Endometrial microvascular endothelial cells (primary cell): ENCODE data around the gene CMBL. TPM values are rescaled to one million over a fixed set of nuclear protein-coding genes. Genes with fewer than 3 reads are reported as not detected.

ENCODE experiments used
- in situ Hi-C: cut with HindIII; loops from 2 replicates; pipeline ENCODE4 v1.10.0; 2017; ENCODE audit warnings: low sequenced_read_pairs, low pct_unique_long_range_greater_than_20kb; ENCODE audit errors: inconsistent ontology term
- total RNA-seq: library from RNA; depleted of rRNA; stranded (reverse); fragments of >200 nt; gene quantifications from one replicate; pipeline ENCODE4 v1.2.3, GENCODE V29; 2015; ENCODE audit errors: inconsistent ontology term

CMBL gene
- total RNA-seq, 1 donor from 2014 or later, result 4.0 TPM

DNA sequence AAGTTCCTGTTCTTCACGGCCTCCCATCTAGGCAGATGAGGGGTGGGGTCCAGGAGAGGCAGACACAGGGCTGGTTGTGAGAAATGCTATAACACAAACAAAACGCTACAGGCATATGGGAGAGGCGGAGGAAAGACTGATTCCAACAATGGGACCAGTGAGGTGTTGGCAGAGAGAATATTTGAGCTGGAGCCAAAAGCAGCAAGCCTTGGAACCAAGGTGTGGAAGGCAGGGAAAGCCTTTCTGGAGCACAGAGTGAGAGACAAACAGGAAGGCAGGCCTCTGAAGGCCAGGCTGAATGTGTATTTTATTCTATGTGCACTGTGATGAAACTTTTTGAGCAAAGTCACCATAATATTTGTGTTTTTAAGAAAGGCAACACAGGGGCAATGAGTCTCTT lies 60.9 kb downstream of the CMBL start:
- in situ Hi-C loops, result no loop called here

DNA sequence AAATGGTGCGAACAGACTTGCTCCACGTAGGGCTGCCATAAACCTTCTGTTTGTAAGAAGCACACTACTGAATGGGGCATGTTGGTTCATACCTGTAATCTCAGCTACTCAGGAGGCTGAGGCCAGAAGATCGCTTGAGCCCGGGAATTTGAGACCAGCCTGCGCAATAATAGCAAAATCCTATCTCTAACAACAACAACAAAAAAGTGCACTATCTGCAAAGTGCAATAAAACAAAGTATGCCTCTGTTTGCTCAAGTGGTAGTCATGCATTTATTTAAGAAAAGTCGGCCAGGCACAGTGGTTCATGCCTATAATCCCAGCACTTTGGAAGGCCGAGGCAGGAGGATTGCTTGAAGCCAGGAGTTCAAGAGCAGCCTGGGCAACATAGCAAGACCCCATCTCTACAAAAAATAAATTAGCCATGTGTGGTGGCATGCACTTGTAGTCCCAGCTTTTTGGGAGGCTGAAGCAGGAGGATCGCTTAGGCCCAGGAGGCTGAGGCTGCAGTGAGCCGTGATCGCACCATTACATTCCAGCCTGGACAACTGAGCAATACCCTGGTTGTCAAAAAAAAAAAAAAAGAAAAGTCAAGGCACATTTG lies 63.3 kb downstream of the CMBL start:
- in situ Hi-C loops, result no loop called here

DNA sequence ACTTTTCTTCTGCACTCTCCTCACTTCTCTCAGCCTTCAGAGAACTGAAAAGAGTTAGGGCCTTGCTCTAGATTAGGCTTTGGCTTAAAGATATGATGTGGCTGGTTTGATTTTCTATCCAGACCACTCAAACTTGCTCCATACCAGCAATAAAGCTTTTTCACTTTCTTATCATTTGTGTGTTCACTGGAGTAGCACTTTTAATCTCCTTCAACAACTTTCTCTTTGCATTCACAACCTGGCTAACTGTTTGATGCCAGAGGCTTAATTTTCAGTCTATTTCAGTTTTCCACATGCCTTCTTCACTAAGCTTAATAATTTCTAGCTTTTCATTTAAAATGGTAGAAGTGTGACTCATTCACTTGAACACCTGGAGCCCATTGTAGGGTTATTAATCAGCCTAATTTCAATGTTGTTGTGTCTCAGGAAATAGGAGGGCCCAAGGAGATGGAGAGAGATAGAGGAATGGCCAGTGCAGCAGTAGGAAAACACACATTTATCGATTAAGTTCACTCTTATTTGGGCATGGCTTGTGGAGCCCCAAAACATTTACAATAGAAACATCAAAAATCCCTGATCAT lies 64.0 kb downstream of the CMBL start:
- in situ Hi-C loops, result no loop called here

DNA sequence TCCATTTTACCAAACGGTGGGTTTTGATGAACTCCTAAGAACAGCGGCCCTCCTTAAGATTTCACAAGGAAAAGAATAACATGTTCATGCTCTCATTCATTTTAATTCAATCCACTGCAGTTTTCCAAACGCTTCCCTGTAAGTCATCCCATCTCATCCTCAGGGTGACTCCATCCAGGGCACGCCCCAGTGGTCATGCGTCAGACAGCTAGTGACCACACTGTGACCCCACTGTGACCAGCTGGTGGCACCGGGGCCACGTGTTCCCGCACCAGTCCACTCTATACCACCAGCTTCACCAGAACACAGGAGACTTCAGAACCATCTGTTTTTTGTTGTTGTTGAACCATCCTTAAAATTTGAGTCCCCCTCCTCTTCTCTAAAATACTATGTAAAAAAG lies 72.4 kb downstream of the CMBL start:
- in situ Hi-C loops, result no loop called here

DNA sequence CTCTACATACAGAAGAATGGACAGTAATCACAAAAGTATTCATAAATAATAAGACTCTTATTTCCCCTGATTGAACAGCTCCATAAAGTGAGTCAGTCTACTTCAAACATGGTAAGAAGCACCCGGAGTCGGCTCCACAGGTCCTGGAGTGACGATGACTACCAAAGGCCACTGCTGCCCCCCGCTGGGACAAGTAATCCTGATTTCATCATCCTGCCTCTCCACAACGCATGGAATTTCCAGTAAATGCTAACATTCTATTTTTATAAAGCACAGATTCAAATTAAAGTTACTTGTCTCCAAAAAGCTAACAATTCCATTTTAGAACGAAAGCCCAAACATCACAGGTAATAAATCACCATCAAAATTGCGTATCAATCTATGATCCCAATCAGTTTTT lies 74.2 kb downstream of the CMBL start:
- in situ Hi-C loops, result no loop called here

DNA sequence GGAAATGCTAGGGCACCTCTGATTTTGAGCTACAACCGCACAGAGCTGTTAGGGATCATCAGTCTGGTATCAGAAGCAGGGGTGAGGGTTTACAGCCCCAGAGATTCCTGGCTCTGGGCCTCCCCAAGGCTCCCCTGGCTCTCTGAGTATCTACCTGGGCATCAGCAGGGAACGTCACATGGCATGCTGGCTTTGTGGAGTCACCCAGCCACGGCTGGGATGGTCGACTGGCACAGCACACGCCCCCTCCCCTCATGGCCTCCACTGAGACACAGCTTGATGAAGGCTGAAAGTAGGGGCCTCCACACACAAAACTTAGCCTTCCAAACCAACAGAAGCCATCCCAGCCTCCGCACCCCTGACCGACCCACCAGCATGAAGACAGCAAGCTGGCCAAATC lies 74.7 kb downstream of the CMBL start:
- in situ Hi-C loops, result no loop called here

DNA sequence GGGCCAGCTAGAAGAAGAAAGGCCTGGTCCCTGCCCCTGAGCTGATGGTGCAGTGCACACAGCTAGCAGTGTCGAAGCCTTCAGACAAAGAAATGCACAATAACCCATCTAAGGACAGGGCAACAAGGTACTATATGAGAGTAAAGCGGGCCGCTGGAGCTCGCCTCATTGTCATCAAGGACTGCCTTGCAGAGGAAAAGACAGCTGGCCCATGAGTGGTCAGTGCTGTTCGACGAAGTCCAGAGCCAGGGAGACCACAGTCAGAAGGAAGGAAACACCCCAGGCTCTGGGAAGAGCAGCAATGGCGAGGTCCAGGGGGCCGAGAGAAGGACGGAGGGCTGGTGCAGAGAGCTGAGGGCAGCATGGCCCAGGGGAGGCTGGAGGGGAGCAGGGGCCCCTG lies 75.3 kb downstream of the CMBL start:
- in situ Hi-C loops, result no loop called here

DNA sequence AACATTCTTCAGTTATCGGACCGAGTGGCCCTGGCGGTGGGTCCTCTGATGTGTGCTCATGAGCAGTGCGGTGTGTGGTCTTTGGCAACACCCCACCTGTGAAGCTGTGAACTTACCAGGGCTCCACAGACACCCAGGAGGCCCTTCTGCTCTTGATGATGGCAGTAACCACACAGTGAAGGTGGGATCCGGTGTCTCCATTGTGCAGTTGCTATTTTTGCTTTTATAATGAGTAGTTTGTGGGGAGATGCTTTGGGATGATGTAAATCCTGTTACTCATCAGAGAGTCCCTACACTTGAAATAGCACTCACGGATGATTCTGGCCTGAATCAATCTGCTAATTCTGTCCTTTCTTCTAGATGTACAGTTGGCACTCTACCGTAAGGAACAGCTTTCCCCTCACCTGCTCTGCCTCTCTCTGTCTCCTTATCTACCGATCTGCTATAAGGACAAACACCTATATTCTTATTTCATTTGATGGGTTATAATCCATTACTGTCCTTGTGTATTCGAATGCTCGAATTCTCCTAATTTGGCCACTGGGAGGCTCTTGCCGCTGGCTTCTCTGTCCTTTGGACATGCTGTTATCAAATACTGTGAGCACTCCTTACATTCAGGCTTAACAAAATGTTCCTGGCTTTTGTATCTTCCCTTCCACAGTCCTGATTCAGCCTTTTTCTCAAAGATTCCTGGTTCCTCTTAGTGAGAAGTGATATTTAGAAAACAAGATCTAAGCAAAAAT lies 78.2 kb downstream of the CMBL start:
- in situ Hi-C loops, result no loop called here

DNA sequence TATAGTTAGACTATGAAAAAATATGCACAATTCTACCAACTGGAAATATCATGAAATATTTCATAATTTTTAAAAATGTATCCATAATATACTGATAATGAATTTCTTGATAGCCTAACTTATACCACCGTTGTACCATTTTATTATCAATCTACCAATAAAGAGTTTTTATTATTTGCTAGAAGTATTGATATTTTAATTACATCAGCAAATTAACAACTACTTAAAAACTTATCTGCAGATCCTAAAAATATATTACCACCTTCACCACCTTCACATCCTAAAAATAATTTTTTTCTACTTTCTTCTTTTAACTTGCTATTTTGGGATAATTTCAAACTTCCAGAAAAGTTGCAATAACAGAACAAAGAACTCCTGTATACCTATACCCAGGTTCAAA lies 79.4 kb downstream of the CMBL start:
- in situ Hi-C loops, result no loop called here

Other genes starting within 250 kb of the CMBL start
- gene ATPSCKMT, start 58.0 kb downstream of the CMBL start, total RNA-seq, result 16.5 TPM
- gene CCT5, start 57.6 kb downstream of the CMBL start, total RNA-seq, result 698 TPM
- gene MARCHF6, start 45.8 kb upstream of the CMBL start, total RNA-seq, result 56.4 TPM
- gene ROPN1L, start 134.0 kb upstream of the CMBL start, total RNA-seq, result 0.46 TPM